Thymus (tissue), 11 donors: ENCODE data around the gene GRIA4. TPM values are rescaled to one million over a fixed set of nuclear protein-coding genes. Genes with fewer than 3 reads are reported as not detected.

Experiments used
- DNase-seq, 9 donors: peaks; one replicate each; pipeline ENCODE4 v3.0.0-alpha.2; 2013; ENCODE audit warnings: low spot score in 9 of 9, low read depth in 6 of 9, missing footprints in 1 of 9
- H3K27ac ChIP-seq, 2 donors: one replicate each; pipeline ENCODE4 v1.5.1; 2013; ENCODE audit warnings: control low read depth in 1 of 2, low read depth in 1 of 2, low read length in 1 of 2, mild to moderate bottlenecking in 1 of 2, moderate library complexity in 1 of 2
- H3K27me3 ChIP-seq, 2 donors: one replicate each; pipeline ENCODE4 v1.5.1; 2013; ENCODE audit warnings: low read length in 1 of 2; ENCODE audit not compliant: control insufficient read depth in 2 of 2, insufficient read depth in 1 of 2
- H3K36me3 ChIP-seq, 2 donors: one replicate each; pipeline ENCODE4 v1.5.1; 2013; ENCODE audit warnings: low read length in 1 of 2, mild to moderate bottlenecking in 1 of 2, moderate library complexity in 1 of 2; ENCODE audit not compliant: control insufficient read depth in 2 of 2, insufficient read depth in 2 of 2
- H3K4me1 ChIP-seq, 2 donors: one replicate each; pipeline ENCODE4 v1.5.1; 2013; ENCODE audit warnings: low read length in 2 of 2; ENCODE audit not compliant: control insufficient read depth in 2 of 2, insufficient read depth in 2 of 2
- H3K4me3 ChIP-seq, 2 donors: one replicate each; pipeline ENCODE4 v1.5.1; 2013; ENCODE audit warnings: low read length in 2 of 2, control low read depth in 1 of 2, mild to moderate bottlenecking in 1 of 2
- H3K9me3 ChIP-seq, 2 donors: one replicate each; pipeline ENCODE4 v1.5.1; 2013; ENCODE audit warnings: low read length in 1 of 2, mild to moderate bottlenecking in 1 of 2; ENCODE audit not compliant: control insufficient read depth in 2 of 2, insufficient read depth in 1 of 2
- WGBS: extraction: QIAGEN DNeasy Blood & Tissue Kit; methylation state at CpG from one replicate; pipeline ENCODE4 v1.1.7; 2013; 5-methylcytosine and 5-hydroxymethylcytosine counted together
- polyA plus RNA-seq: library from polyadenylated mRNA; stranded (reverse); fragments of 200-250 nt; gene quantifications from one replicate; pipeline ENCODE4 v1.2.3, GENCODE V29; 2013
- total RNA-seq: library from RNA; stranded (reverse); fragments of 120-200 nt; gene quantifications from one replicate; pipeline ENCODE4 v1.2.4, GENCODE V29; 2013
- donor health status: healthy.

The GRIA4 gene
- total and polyA plus RNA-seq, 2 donors = under 0.01 to 0.14 TPM

DNA sequence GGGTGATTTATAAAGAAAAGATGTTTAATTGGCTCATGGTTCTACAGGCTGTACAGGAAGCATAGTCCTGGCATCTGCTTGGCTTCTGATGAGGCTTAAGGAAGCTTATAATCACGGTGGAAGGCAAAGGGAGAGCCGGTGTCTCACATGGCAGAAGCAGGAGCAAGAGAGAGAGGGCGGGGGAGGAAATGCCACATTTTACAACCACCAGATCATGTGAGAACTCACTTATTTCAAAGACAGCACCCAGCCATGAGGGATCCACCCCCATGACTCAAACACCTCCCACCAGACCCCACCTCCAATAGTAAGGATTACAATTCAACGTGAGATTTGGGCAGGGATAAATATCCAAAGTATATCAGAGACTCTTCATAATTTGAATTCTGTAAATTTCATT, 211.5 kb downstream of the GRIA4 start:
- no peaks in the 10 kb centered on the region for H3K9me3 ChIP-seq
- no peaks in the 10 kb centered on the region for H3K27me3 ChIP-seq
- H3K36me3 ChIP-seq = no peaks in the 10 kb centered on the region
- no peaks in the 10 kb centered on the region for H3K4me1 ChIP-seq
- no peak overlapping the region for H3K27ac ChIP-seq
- H3K4me3 ChIP-seq = no peak overlapping the region
- no peak for DNase-seq
- WGBS = 79% methylated on average over 4 of the region's 4 CpGs

DNA sequence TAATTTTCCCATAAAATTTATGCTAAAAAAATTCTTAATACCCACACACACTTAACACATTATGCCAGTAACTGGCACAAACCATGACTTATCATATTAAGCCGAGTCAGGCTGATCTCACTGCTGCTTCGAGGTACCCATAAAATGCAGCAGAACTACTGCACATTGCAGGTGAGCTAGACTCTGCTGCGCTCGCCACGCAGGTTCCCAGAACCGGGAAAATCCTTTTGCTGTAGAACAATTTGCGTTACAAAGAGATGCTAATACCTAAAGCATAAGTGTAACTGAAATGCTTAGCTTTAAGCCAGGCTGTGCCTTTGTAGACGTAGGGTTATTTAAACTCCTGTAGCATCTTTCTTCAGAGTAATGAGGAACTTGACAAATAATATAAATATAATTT, 211.9 kb downstream of the GRIA4 start:
- WGBS = 86% methylated on average over 8 of the region's 8 CpGs
- DNase-seq = no peak
- Histone ChIP-seq H3K36me3 (no peaks in the 10 kb centered on the region), H3K27me3 (no peaks in the 10 kb centered on the region), H3K27ac (no peak overlapping the region), H3K4me3 (no peak overlapping the region), H3K9me3 (no peaks in the 10 kb centered on the region), H3K4me1 (no peaks in the 10 kb centered on the region)

DNA sequence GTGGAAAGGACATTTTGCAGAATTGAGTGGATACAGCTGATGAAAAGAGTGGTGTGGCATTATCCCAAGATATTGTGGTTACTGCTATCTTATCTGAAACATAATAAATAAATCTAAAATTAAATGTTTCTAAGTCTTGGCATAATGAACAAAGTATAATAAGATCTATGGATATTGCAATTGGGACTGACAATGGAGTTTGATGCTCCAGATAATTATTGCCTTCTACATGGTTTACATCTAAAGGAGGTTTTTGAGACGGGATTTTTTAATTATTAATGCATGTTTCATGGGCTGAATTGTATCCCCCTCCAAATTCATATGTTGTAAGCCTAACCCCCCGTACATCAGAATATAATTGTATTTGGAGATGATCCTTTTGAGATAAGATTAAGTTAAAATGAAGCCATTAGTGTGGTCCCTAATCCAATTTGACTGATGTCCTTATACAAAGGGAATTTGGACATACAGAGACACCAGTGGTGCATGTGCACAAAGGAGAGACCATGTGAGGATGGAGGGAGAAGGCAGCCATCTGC, 213.7 kb downstream of the GRIA4 start:
- H3K4me1 ChIP-seq = no peaks in the 10 kb centered on the region
- no peak for DNase-seq
- WGBS = 88% methylated on average over 2 of the region's 2 CpGs
- no peak overlapping the region for H3K4me3 ChIP-seq
- no peak overlapping the region for H3K27ac ChIP-seq
- no peaks in the 10 kb centered on the region for H3K36me3 ChIP-seq
- H3K9me3 ChIP-seq = no peaks in the 10 kb centered on the region
- H3K27me3 ChIP-seq = no peaks in the 10 kb centered on the region

DNA sequence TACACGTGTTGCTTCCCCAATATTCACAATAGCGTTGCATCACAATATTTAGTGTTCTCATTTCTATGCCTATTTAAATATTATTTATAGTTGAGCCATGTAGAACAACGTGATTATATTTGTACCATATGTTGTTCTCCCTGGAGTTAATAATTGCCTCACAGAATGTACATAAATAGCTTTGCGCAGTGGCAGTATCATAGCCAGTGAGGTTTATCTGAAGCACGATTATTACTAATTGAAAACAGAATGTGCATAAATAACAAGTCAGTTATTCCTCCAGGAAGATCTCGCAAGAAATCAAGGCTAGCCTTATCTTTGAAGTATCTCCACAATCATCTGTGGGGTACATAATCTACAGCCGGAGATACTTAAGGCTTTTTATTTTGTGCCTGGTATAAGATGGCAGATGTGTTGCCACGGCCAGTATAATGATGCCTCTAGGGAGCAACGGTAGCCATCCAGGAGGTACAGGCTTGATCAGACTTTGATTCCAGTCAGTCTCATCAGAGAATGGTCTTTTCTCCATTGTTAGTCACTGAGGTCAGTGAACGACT, 214.7 kb downstream of the GRIA4 start:
- Histone ChIP-seq H3K9me3 (no peaks in the 10 kb centered on the region), H3K36me3 (no peaks in the 10 kb centered on the region), H3K4me1 (no peaks in the 10 kb centered on the region), H3K4me3 (no peak overlapping the region), H3K27me3 (no peaks in the 10 kb centered on the region), H3K27ac (no peak overlapping the region)
- DNase-seq = no peak
- 93% methylated on average over 10 of the region's 10 CpGs for WGBS

DNA sequence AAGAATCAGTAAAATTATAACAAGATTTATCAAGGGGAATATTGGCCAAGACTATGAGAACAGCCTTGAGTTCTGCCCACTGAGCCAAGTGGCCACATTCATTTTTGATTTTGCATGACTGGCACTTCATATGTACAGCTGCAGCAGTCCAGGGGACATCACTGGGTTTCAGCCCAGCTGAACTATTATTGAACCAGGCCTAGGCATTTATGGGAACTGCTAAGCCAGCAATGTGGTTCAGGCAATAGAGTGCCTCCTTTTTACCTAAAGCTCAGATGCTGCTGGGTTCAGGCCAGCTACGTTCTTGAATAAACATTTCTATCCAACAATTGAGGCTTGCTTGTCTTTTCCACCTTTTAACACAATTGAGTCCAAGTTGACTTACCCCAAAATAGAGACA, 215.3 kb downstream of the GRIA4 start:
- Histone ChIP-seq H3K27ac (no peak overlapping the region), H3K36me3 (no peaks in the 10 kb centered on the region), H3K4me3 (no peak overlapping the region), H3K4me1 (no peaks in the 10 kb centered on the region), H3K9me3 (no peaks in the 10 kb centered on the region), H3K27me3 (no peaks in the 10 kb centered on the region)
- DNase-seq = no peak
- WGBS = 87% methylated on average over 1 of the region's 1 CpG

DNA sequence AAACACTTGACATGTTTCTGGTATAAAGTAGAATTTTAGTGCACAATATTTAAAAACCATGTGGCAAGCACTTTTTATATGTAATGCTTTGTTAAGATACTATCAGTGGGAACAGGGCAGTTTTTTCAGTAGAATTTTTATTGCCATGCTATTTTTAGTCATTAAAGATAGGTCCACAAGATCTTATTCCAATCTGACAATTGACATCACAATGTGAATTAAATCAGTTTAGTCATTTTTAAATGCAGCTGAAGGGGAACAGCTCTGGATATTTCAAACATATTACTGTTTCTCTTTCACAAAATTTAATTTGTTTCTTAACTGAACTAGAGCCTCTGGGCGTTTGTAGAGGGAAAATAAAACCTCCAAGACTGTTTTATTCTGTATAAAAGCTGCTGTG, 218.0 kb downstream of the GRIA4 start:
- no peak for DNase-seq
- 56% methylated on average over 1 of the region's 1 CpG for WGBS
- Histone ChIP-seq H3K27me3 (no peaks in the 10 kb centered on the region), H3K36me3 (no peaks in the 10 kb centered on the region), H3K4me1 (no peaks in the 10 kb centered on the region), H3K9me3 (no peaks in the 10 kb centered on the region), H3K4me3 (no peak overlapping the region), H3K27ac (no peak overlapping the region)

DNA sequence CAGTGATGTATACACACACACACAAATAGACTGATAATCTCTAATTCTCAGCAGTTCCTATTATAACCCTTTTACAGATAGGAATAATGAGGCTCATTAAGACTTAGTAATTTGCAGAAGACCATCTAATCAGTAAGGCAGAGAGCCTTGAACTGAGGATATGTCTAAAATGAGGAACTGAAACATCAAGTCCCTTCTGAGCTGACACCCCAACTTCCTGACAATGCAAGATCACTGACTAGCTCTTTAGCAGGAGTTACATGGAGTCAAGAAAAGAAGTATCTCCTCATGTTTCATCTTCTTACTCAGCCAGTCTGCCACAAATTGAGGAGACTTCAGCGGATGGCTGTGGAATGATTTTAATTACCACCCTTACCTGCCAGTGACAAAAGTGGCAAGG, 219.2 kb downstream of the GRIA4 start:
- no peaks in the 10 kb centered on the region for H3K4me1 ChIP-seq
- no peaks in the 10 kb centered on the region for H3K27me3 ChIP-seq
- H3K27ac ChIP-seq = no peak overlapping the region
- no peak for DNase-seq
- no peak overlapping the region for H3K4me3 ChIP-seq
- no peaks in the 10 kb centered on the region for H3K9me3 ChIP-seq
- H3K36me3 ChIP-seq = no peaks in the 10 kb centered on the region
- WGBS = 82% methylated on average over 1 of the region's 1 CpG

DNA sequence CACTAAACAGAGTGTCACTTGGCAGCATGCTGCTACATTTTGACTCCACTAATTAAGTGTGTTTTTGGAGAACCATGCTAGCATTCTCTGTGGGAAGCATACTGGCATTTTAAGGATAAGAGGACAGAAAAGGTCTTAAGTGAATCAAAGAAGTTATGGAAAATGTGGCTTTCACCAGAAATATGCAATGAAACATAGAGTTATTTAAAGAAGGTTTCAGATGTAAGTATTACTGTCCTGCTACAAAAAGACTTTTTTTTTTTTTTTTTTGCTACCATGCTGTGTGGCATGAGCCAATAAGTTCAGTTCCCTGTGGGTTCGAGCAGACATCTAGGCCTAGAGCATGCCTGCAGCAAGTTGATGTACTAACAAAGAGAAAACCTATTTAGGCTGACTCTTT, 224.6 kb downstream of the GRIA4 start:
- 92% methylated on average over 1 of the region's 1 CpG for WGBS
- Histone ChIP-seq H3K9me3 (no peaks in the 10 kb centered on the region), H3K27me3 (no peaks in the 10 kb centered on the region), H3K4me1 (no peaks in the 10 kb centered on the region), H3K27ac (no peak overlapping the region), H3K36me3 (no peaks in the 10 kb centered on the region), H3K4me3 (no peak overlapping the region)
- DNase-seq = no peak

DNA sequence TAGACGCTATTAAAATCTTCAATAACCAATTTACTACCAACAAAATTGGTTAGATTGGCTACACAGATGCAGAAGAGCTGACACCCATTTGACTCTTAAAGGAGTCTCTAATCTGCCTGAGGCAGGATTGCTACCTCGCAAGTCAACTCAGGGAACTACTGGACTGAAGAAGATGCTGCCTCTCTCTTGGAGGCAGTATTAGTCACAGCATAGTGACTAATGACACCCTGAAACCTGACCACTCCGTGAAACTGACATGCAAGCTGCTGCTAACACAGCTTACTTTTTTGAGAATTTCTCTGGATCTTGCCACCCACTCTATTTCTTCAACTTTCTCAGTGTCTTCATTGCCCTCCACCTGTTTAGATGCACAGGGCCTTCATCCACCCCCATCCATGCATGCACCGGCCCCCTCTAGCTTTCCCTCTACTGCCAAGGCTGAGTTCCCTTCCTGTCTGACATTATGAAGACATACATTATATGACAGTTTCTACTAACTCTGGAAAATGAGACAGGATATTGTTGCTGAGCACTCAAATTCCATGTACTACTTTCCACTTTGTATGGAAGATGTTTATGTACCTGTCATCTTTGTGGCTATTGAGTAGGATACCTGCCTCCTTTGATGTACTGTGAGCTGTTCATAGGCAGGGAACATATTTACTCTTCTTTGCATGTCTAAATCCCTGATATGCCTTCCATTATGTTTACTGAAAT, 229.0 kb downstream of the GRIA4 start:
- H3K9me3 ChIP-seq = no peaks in the 10 kb centered on the region
- DNase-seq = no peak
- H3K36me3 ChIP-seq = no peaks in the 10 kb centered on the region
- WGBS = 88% methylated on average over 4 of the region's 4 CpGs
- no peak overlapping the region for H3K27ac ChIP-seq
- no peak overlapping the region for H3K4me3 ChIP-seq
- H3K4me1 ChIP-seq = no peaks in the 10 kb centered on the region
- no peaks in the 10 kb centered on the region for H3K27me3 ChIP-seq
